ENCODE data around the gene USP10.
"Not testable (repeated sequence)": the region's sequence is repeated elsewhere in the genome, so short reads cannot be mapped to it uniquely, and the experiment has no call there.

DNA sequence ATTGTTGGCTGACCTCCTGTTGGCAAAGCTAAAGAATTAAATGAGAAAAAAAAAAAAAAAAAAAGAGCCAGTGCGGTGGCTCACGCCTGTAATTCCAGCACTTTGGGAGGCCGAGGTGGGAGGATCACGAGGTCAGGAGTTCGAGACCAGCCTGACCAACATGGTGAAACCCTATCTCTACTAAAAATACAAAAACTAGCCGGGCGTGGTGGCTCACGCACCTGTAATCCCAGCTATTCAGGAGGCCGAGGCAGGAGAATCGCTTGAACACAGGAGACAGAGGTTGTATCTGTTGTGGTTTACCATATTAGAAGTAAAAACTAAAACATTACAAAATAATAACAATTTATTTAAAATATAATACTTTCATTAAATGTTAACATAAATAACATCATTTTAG, 5.9 kb upstream of the USP10 start:
- TF ChIP-seq CTCF (IDR thresholded peaks at IDR 0.05; ENCODE audit: low read depth, low read length, missing input control); TAF1 (conservative IDR thresholded peaks at IDR 0.05); YY1 (IDR thresholded peaks at IDR 0.05); GABPA (IDR thresholded peaks at IDR 0.05 in 1 of 2, conservative IDR thresholded peaks at IDR 0.05 in 1 of 2); RAD21 (IDR thresholded peaks at IDR 0.05): not testable (repeated sequence)
- TF ChIP-seq, protein P1, sequence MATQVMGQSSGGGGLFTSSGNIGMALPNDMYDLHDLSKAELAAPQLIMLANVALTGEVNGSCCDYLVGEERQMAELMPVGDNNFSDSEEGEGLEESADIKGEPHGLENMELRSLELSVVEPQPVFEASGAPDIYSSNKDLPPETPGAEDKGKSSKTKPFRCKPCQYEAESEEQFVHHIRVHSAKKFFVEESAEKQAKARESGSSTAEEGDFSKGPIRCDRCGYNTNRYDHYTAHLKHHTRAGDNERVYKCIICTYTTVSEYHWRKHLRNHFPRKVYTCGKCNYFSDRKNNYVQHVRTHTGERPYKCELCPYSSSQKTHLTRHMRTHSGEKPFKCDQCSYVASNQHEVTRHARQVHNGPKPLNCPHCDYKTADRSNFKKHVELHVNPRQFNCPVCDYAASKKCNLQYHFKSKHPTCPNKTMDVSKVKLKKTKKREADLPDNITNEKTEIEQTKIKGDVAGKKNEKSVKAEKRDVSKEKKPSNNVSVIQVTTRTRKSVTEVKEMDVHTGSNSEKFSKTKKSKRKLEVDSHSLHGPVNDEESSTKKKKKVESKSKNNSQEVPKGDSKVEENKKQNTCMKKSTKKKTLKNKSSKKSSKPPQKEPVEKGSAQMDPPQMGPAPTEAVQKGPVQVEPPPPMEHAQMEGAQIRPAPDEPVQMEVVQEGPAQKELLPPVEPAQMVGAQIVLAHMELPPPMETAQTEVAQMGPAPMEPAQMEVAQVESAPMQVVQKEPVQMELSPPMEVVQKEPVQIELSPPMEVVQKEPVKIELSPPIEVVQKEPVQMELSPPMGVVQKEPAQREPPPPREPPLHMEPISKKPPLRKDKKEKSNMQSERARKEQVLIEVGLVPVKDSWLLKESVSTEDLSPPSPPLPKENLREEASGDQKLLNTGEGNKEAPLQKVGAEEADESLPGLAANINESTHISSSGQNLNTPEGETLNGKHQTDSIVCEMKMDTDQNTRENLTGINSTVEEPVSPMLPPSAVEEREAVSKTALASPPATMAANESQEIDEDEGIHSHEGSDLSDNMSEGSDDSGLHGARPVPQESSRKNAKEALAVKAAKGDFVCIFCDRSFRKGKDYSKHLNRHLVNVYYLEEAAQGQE (IDR thresholded peaks at IDR 0.05), result not testable (repeated sequence)
- TF ChIP-seq, protein P2, sequence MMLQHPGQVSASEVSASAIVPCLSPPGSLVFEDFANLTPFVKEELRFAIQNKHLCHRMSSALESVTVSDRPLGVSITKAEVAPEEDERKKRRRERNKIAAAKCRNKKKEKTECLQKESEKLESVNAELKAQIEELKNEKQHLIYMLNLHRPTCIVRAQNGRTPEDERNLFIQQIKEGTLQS (IDR thresholded peaks at IDR 0.05), result not testable (repeated sequence)

Measured in liver (tissue), 3 donors.